ENCODE results near the gene HIPK3. TPM values are rescaled to one million over a fixed set of nuclear protein-coding genes. Genes with fewer than 3 reads are reported as not detected.

HIPK3 gene
- total RNA-seq, 1 experiment from 2014 or later, result 64.8 TPM

GRCh38 chr11:33211153-33211552, 46.0 kb upstream of the HIPK3 start:
- Histone ChIP-seq H4K20me1 (ENCODE audit: insufficient read depth) (no peaks in the 10 kb centered on the region), H3K79me2 (ENCODE audit: low read depth) (no peaks in the 10 kb centered on the region), H3F3A (ENCODE audit: insufficient read depth, low read depth) (no peaks in the 10 kb centered on the region), H3K4me2 (no peak overlapping the region), H3K36me3 (ENCODE audit: low read depth) (no peaks in the 10 kb centered on the region), H3K27me3 (ENCODE audit: insufficient read depth, low read depth) (no peaks in the 10 kb centered on the region), H3K27ac (no peak overlapping the region), H2AFZ (no peak overlapping the region), H3K4me3 (no peak overlapping the region), H3K9me3 (ENCODE audit: insufficient read depth, low read depth) (no peaks in the 10 kb centered on the region), H3K9me2 (ENCODE audit: insufficient read depth) (no peaks in the 10 kb centered on the region), H3K4me1 (replicated peaks; ENCODE audit: insufficient read depth) (no peaks in the 10 kb centered on the region)
- no peak for DNase-seq
- intact Hi-C loops (cut with micrococcal nuclease; ENCODE audit: unreplicated experiment), result no loop called here
- ChIA-PET POLR2A (ENCODE audit: unreplicated experiment) (interaction anchor here (0.5 kb wide), 1 partner anchor 160 kb away, joined by 3 read pairs; no protein-coding TSS in a partner anchor), CTCF (interaction anchor here (0.6 kb wide), 3 partner anchors 44 to 531 kb away, joined by 3 to 5 read pairs (median 5); no protein-coding TSS in a partner anchor)
- TF ChIP-seq EZH2 (IDR thresholded peaks at IDR 0.05; ENCODE audit: low read depth) (no peak), CTCF (conservative IDR thresholded peaks at IDR 0.05) (no peak)
- no TSS peak for BruUV-seq (replicated peaks)

GRCh38 chr11:33211580-33211979, 45.6 kb upstream of the HIPK3 start:
- Histone ChIP-seq H3K4me3 (no peak overlapping the region), H3K9me2 (ENCODE audit: insufficient read depth) (no peaks in the 10 kb centered on the region), H3K36me3 (ENCODE audit: low read depth) (no peaks in the 10 kb centered on the region), H2AFZ (no peak overlapping the region), H3K4me1 (replicated peaks; ENCODE audit: insufficient read depth) (no peaks in the 10 kb centered on the region), H3F3A (ENCODE audit: insufficient read depth, low read depth) (no peaks in the 10 kb centered on the region), H3K27me3 (ENCODE audit: insufficient read depth, low read depth) (no peaks in the 10 kb centered on the region), H3K4me2 (no peak overlapping the region), H3K27ac (no peak overlapping the region), H3K79me2 (ENCODE audit: low read depth) (no peaks in the 10 kb centered on the region), H3K9me3 (ENCODE audit: insufficient read depth, low read depth) (no peaks in the 10 kb centered on the region), H4K20me1 (ENCODE audit: insufficient read depth) (no peaks in the 10 kb centered on the region)
- DNase-seq, result no peak
- BruUV-seq (replicated peaks), result no TSS peak
- ChIA-PET CTCF (no interaction called here), POLR2A (ENCODE audit: unreplicated experiment) (no interaction called here)
- intact Hi-C loops (cut with micrococcal nuclease; ENCODE audit: unreplicated experiment), result no loop called here
- TF ChIP-seq EZH2 (IDR thresholded peaks at IDR 0.05; ENCODE audit: low read depth) (no peak), CTCF (conservative IDR thresholded peaks at IDR 0.05) (no peak)

- TF ChIP-seq CTCF (conservative IDR thresholded peaks at IDR 0.05) (no peak), EZH2 (IDR thresholded peaks at IDR 0.05; ENCODE audit: low read depth) (no peak)
- Histone ChIP-seq H3K27me3 (ENCODE audit: insufficient read depth, low read depth) (no peaks in the 10 kb centered on the region), H3K27ac (no peak overlapping the region), H2AFZ (no peak overlapping the region), H4K20me1 (ENCODE audit: insufficient read depth) (no peaks in the 10 kb centered on the region), H3K36me3 (ENCODE audit: low read depth) (no peaks in the 10 kb centered on the region), H3K4me2 (no peak overlapping the region), H3K4me3 (no peak overlapping the region), H3K9me2 (ENCODE audit: insufficient read depth) (no peaks in the 10 kb centered on the region), H3F3A (ENCODE audit: insufficient read depth, low read depth) (no peaks in the 10 kb centered on the region), H3K79me2 (ENCODE audit: low read depth) (no peaks in the 10 kb centered on the region), H3K9me3 (ENCODE audit: insufficient read depth, low read depth) (no peaks in the 10 kb centered on the region), H3K4me1 (replicated peaks; ENCODE audit: insufficient read depth) (no peaks in the 10 kb centered on the region)
- ChIA-PET POLR2A (ENCODE audit: unreplicated experiment) (no interaction called here), CTCF (no interaction called here)
- intact Hi-C loops (cut with micrococcal nuclease; ENCODE audit: unreplicated experiment), result no loop called here
- no peak for DNase-seq
- BruUV-seq (replicated peaks), result no TSS peak
These were observed 43.0 kb upstream of the HIPK3 start for GRCh38 chr11:33214187-33214586.
